Spleen (tissue), 11 donors: Measurements from ENCODE around the gene STYXL1. TPM values are rescaled to one million over a fixed set of nuclear protein-coding genes. Genes with fewer than 3 reads are reported as not detected.
A peak's percentile ranks its signal among the peaks of the same experiment; 100 is the strongest.

Source experiments
- DNase-seq: peaks from one replicate; pipeline ENCODE4 v3.0.0-alpha.2; 2020
- H3K27ac ChIP-seq, 8 donors: fragments of 200-600 bp; sonication (generic) in 7 of 8; 1 replicate in 4 of 8; 2 replicates in 4 of 8; pipeline versions ENCODE4 v1.5.0 to v1.8.0; 2016 to 2021; ENCODE audit warnings: inconsistent platforms in 4 of 8, mild to moderate bottlenecking in 4 of 8, moderate library complexity in 1 of 8
- H3K27me3 ChIP-seq, 7 donors: fragments of 200-600 bp; sonication (generic) in 6 of 7; replicated peaks in 1 of 7; 1 replicate in 4 of 7; 2 replicates in 3 of 7; pipeline versions ENCODE4 v1.5.0 to v1.8.0; 2016 to 2021; ENCODE audit warnings: inconsistent platforms in 3 of 7, mild to moderate bottlenecking in 1 of 7
- H3K36me3 ChIP-seq, 6 donors: fragments of 200-600 bp; sonication (generic) in 5 of 6; 1 replicate in 4 of 6; 2 replicates in 2 of 6; pipeline versions ENCODE4 v1.5.0 to v1.8.0; 2016 to 2021; ENCODE audit warnings: inconsistent platforms in 2 of 6
- H3K4me1 ChIP-seq, 6 donors: fragments of 200-600 bp; sonication (generic) in 5 of 6; 1 replicate in 3 of 6; 2 replicates in 3 of 6; pipeline versions ENCODE4 v1.5.0 to v1.8.0; 2016 to 2021; ENCODE audit warnings: inconsistent platforms in 3 of 6
- H3K4me3 ChIP-seq, 8 donors: fragments of 200-600 bp; sonication (generic) in 7 of 8; 1 replicate in 4 of 8; 2 replicates in 4 of 8; pipeline versions ENCODE4 v1.5.0 to v1.8.0; 2016 to 2021; ENCODE audit warnings: inconsistent platforms in 4 of 8, mild to moderate bottlenecking in 4 of 8, moderate library complexity in 2 of 8
- H3K9me3 ChIP-seq, 8 donors: fragments of 200-600 bp; sonication (generic) in 7 of 8; 1 replicate in 4 of 8; 2 replicates in 4 of 8; pipeline versions ENCODE4 v1.5.0 to v1.8.0; 2016 to 2021; ENCODE audit warnings: inconsistent platforms in 4 of 8
- CTCF ChIP-seq, 11 experiments: fragments of 200-600 bp in 7 of 11; fragments of 450-650 bp in 4 of 11; sonication (generic) in 4 of 11; IDR thresholded peaks in 8 of 11; conservative IDR thresholded peaks in 3 of 11; 1 replicate in 7 of 11; 2 replicates in 4 of 11; pipeline versions ENCODE4 v1.4.0 to v1.8.0; 2016 to 2021; ENCODE audit warnings: antibody characterized with exemption in 11 of 11, inconsistent platforms in 4 of 11, mild to moderate bottlenecking in 1 of 11
- POLR2A ChIP-seq, 3 donors: fragments of 450-650 bp; IDR thresholded peaks; one replicate each; pipeline ENCODE4 v1.5.1; 2017; ENCODE audit warnings: antibody characterized with exemption in 3 of 3, mild to moderate bottlenecking in 1 of 3
- POLR2AphosphoS5 ChIP-seq, 3 donors: sonication (generic); formaldehyde crosslinking; IDR thresholded peaks; one replicate each; pipeline ENCODE4 v1.5.1; 2017; ENCODE audit warnings: antibody characterized with exemption in 3 of 3
- WGBS, 5 donors: extraction: QIAGEN DNeasy Blood & Tissue Kit in 3 of 5; methylation state at CpG; one replicate each; pipeline versions ENCODE4 v1.1.5 to v1.1.7; 2013 to 2018; 5-methylcytosine and 5-hydroxymethylcytosine counted together
- intact Hi-C: fragments of 100-400 bp; cut with DNase I; formaldehyde crosslinking; loops from one replicate; pipeline ENCODE4 v1.15.0; 2023; ENCODE audit warnings: low total_unique reads
- polyA plus RNA-seq, 3 donors: library from polyadenylated mRNA; stranded (reverse); fragments of 200-250 nt; gene quantifications; one replicate each; pipeline ENCODE4 v1.2.1, GENCODE V29; 2013
- total RNA-seq, 7 donors: library from RNA; depleted of rRNA in 3 of 7; stranded (reverse); fragments of >200 nt in 3 of 7; fragmentation: NEBNext Ultra II Directional in 4 of 7; extraction: Animal tissue kit (Norgen Biotek cat#: 25700) in 4 of 7; gene quantifications; one replicate each; pipeline versions ENCODE4 v1.1.0 to v1.2.1, GENCODE V29; 2016 to 2021
- donor health status: healthy with polysubstance abuse.
- donor health status: DM: no; HTN: no; CAD: no; lungs with moderate emphysema.
- donor health status: DM: no; HTN: no; CAD: no.
- donor health status: Bipolar disorder and iron deficiency.
- donor health status: healthy.
- donor health status: DM: no; HTN: no; CAD: no.
- donor health status: DM: yes; HTN: yes; CAD: no.

The STYXL1 gene
- total and polyA plus RNA-seq, 10 donors, result 18.3 to 60.4 (median 34.4) TPM

GRCh38 chr7:75983471-75984129 lies 64.2 kb downstream of the STYXL1 start:
- H3K4me3 ChIP-seq, result no peak overlapping the region
- no peaks in the 10 kb centered on the region for H3K27me3 ChIP-seq
- intact Hi-C loops, result no loop called here
- no peak for TF ChIP-seq POLR2AphosphoS5 (IDR thresholded peaks at IDR 0.05)
- no peak for TF ChIP-seq POLR2A (IDR thresholded peaks at IDR 0.05)
- no peak for TF ChIP-seq CTCF (IDR thresholded peaks at IDR 0.05 in 8 of 11, conservative IDR thresholded peaks at IDR 0.05 in 3 of 11)
- H3K27ac ChIP-seq, result no peak overlapping the region
- peaks cover 0 to 51% (median 21%) of the 10 kb centered on the region in 6 donors for H3K4me1 ChIP-seq
- H3K9me3 ChIP-seq, result no peaks in the 10 kb centered on the region
- peaks cover 5 to 98% (median 86%) of the 10 kb centered on the region in 6 donors for H3K36me3 ChIP-seq
- 89 to 98% (median 95%) methylated on average over 18 to 26 of the region's 26 CpGs for WGBS, 5 donors
- DNase-seq, result peak; percentile 40

GRCh38 chr7:75982306-75983064 lies 65.3 kb downstream of the STYXL1 start:
- H3K36me3 ChIP-seq, result peaks cover 5 to 100% (median 80%) of the 10 kb centered on the region in 6 donors
- no peaks in the 10 kb centered on the region for H3K27me3 ChIP-seq
- H3K4me1 ChIP-seq, result peaks cover 0 to 42% (median 21%) of the 10 kb centered on the region in 6 donors
- no peak for TF ChIP-seq POLR2A (IDR thresholded peaks at IDR 0.05)
- peak in 2 of 3 donors; percentile 3 to 63 for TF ChIP-seq POLR2AphosphoS5 (IDR thresholded peaks at IDR 0.05)
- H3K4me3 ChIP-seq, result no peak overlapping the region
- WGBS, 5 donors, result 89 to 95% (median 91%) methylated on average over 13 to 22 of the region's 22 CpGs
- H3K27ac ChIP-seq, result no peak overlapping the region
- intact Hi-C loops, result no loop called here
- DNase-seq, result peak; percentile 56
- no peaks in the 10 kb centered on the region for H3K9me3 ChIP-seq

- H3K36me3 ChIP-seq, result peaks cover 4 to 100% (median 76%) of the 10 kb centered on the region in 6 donors
- no peaks in the 10 kb centered on the region for H3K9me3 ChIP-seq
- no peaks in the 10 kb centered on the region for H3K27me3 ChIP-seq
- peak overlapping the region in 1 of 8 donors; percentile 70 for H3K27ac ChIP-seq
- WGBS, 5 donors, result 83 to 90% (median 86%) methylated on average over 34 to 38 of the region's 38 CpGs
- H3K4me1 ChIP-seq, result peaks cover 0 to 41% (median 21%) of the 10 kb centered on the region in 6 donors
- intact Hi-C loops, result no loop called here
- TF ChIP-seq CTCF (IDR thresholded peaks at IDR 0.05 in 8 of 11, conservative IDR thresholded peaks at IDR 0.05 in 3 of 11), result no peak
- no peak for TF ChIP-seq POLR2A (IDR thresholded peaks at IDR 0.05)
- TF ChIP-seq POLR2AphosphoS5 (IDR thresholded peaks at IDR 0.05), result peak; percentile 8 to 52 (median 8)
- H3K4me3 ChIP-seq, result no peak overlapping the region
- DNase-seq, result peak; percentile 73
Measured at GRCh38 chr7:75981453-75982305, 66.1 kb downstream of the STYXL1 start.

- H3K9me3 ChIP-seq, result no peaks in the 10 kb centered on the region
- TF ChIP-seq CTCF (IDR thresholded peaks at IDR 0.05 in 8 of 11, conservative IDR thresholded peaks at IDR 0.05 in 3 of 11) (no peak), POLR2A (IDR thresholded peaks at IDR 0.05) (no peak), POLR2AphosphoS5 (IDR thresholded peaks at IDR 0.05) (no peak)
- intact Hi-C loops, result no loop called here
- peak overlapping the region in 1 of 8 donors; percentile 70 for H3K27ac ChIP-seq
- no peak for DNase-seq
- H3K4me1 ChIP-seq, result peaks cover 0 to 41% (median 21%) of the 10 kb centered on the region in 6 donors
- H3K36me3 ChIP-seq, result peaks cover 0 to 99% (median 70%) of the 10 kb centered on the region in 6 donors
- 83 to 94% (median 86%) methylated on average over 10 to 12 of the region's 12 CpGs for WGBS, 5 donors
- H3K4me3 ChIP-seq, result no peak overlapping the region
- no peaks in the 10 kb centered on the region for H3K27me3 ChIP-seq
Measured at GRCh38 chr7:75981203-75981452, 66.7 kb downstream of the STYXL1 start.
